HL-60/S4 treated with retinoic acid at 250 ng/mL for 4 days and 3 days (cell line): ENCODE measurements around the gene NGEF.

Experiments
- in situ Hi-C: fragments of 300-500 bp; cut with MboI; formaldehyde crosslinking; loops from 2 replicates; pipeline ENCODE4 v1.7.0; 2022; ENCODE audit warnings: low sequenced_read_pairs

The NGEF gene

GRCh38 chr2:233044974-233045605 lies 32.0 kb upstream of the NGEF start:
- in situ Hi-C loops: no loop called here

GRCh38 chr2:233042549-233042948 lies 29.5 kb upstream of the NGEF start:
- in situ Hi-C loops: no loop called here

GRCh38 chr2:233041722-233042323 lies 28.8 kb upstream of the NGEF start:
- in situ Hi-C loops: no loop called here

GRCh38 chr2:233040571-233040970 lies 27.5 kb upstream of the NGEF start:
- in situ Hi-C loops: no loop called here

- in situ Hi-C loops: no loop called here
These were observed 26.9 kb upstream of the NGEF start for GRCh38 chr2:233039846-233040530.

GRCh38 chr2:233039212-233039845 lies 26.3 kb upstream of the NGEF start:
- in situ Hi-C loops: no loop called here

- in situ Hi-C loops: no loop called here
These were observed 24.0 kb upstream of the NGEF start for GRCh38 chr2:233037078-233037477.

GRCh38 chr2:233036162-233036838 lies 23.2 kb upstream of the NGEF start:
- in situ Hi-C loops: no loop called here

- in situ Hi-C loops: no loop called here
These were observed 22.5 kb upstream of the NGEF start for GRCh38 chr2:233035426-233036161.

- in situ Hi-C loops: no loop called here
These were observed 21.2 kb upstream of the NGEF start for GRCh38 chr2:233034091-233034882.

- in situ Hi-C loops: no loop called here
These were observed 20.6 kb upstream of the NGEF start for GRCh38 chr2:233033672-233034071.

- in situ Hi-C loops: no loop called here
These were observed 19.7 kb upstream of the NGEF start, which contains the start of gene NEU2 for GRCh38 chr2:233032551-233033320. Gene NEU2, plus strand, starts transcription at chr2:233032672. Its CDS starts 0 bp downstream, at chr2:233032672.

GRCh38 chr2:233031556-233032500 lies 18.8 kb upstream of the NGEF start:
- in situ Hi-C loops: no loop called here

GRCh38 chr2:233029321-233029720 lies 16.3 kb upstream of the NGEF start:
- in situ Hi-C loops: no loop called here

- in situ Hi-C loops: no loop called here
These were observed 13.2 kb upstream of the NGEF start for GRCh38 chr2:233026198-233026813.

- in situ Hi-C loops: no loop called here
These were observed 12.7 kb upstream of the NGEF start for GRCh38 chr2:233025706-233026105.

GRCh38 chr2:233023761-233024410 lies 10.8 kb upstream of the NGEF start:
- in situ Hi-C loops: no loop called here
